Mesendoderm (in vitro differentiated cells): ENCODE results near the gene CHD2. TPM values are rescaled to one million over a fixed set of nuclear protein-coding genes. Genes with fewer than 3 reads are reported as not detected.

ENCODE experiments used
- DNase-seq: peaks from one replicate; pipeline ENCODE4 v3.0.0; 2013
- H2AK5ac ChIP-seq: 2 replicates; pipeline ENCODE4 v1.6.1; 2013; ENCODE audit warnings: low read length, inconsistent platforms
- H2BK120ac ChIP-seq: 2 replicates; pipeline ENCODE4 v1.6.1; 2013; ENCODE audit warnings: low read depth, mild to moderate bottlenecking, low read length, moderate library complexity, mixed read lengths
- H2BK15ac ChIP-seq: replicated peaks from 2 replicates; pipeline ENCODE4 v1.6.1; 2013; ENCODE audit warnings: low read depth, mild to moderate bottlenecking, moderate library complexity
- H2BK5ac ChIP-seq: 2 replicates; pipeline ENCODE4 v1.6.1; 2013; ENCODE audit warnings: low read length, inconsistent platforms
- H3K18ac ChIP-seq: 2 replicates; pipeline ENCODE4 v1.6.1; 2013; ENCODE audit warnings: mild to moderate bottlenecking, low read length, mixed read lengths
- H3K23ac ChIP-seq: one replicate; pipeline ENCODE4 v1.6.1; 2013; ENCODE audit warnings: low read length
- H3K27ac ChIP-seq: 2 replicates; pipeline ENCODE4 v1.5.1; 2013; ENCODE audit warnings: low read depth, mild to moderate bottlenecking, inconsistent platforms, low read length, moderate library complexity
- H3K27me3 ChIP-seq: 2 replicates; pipeline ENCODE4 v1.6.1; 2013; ENCODE audit warnings: low read length, control low read depth, mild to moderate bottlenecking, inconsistent platforms; ENCODE audit not compliant: insufficient read depth, poor library complexity
- H3K36me3 ChIP-seq: 2 replicates; pipeline ENCODE4 v1.6.1; 2013; ENCODE audit warnings: low read length, inconsistent platforms; ENCODE audit not compliant: control insufficient read depth, insufficient read depth
- H3K4ac ChIP-seq: one replicate; pipeline ENCODE4 v1.6.1; 2013; ENCODE audit warnings: low read depth, mild to moderate bottlenecking, low read length, moderate library complexity
- H3K4me1 ChIP-seq: 2 replicates; pipeline ENCODE4 v1.6.1; 2013; ENCODE audit warnings: low read depth, low read length, inconsistent platforms; ENCODE audit not compliant: control insufficient read depth
- H3K4me2 ChIP-seq: 2 replicates; pipeline ENCODE4 v1.6.1; 2013; ENCODE audit warnings: low read length
- H3K4me3 ChIP-seq: 2 replicates; pipeline ENCODE4 v1.5.1; 2013; ENCODE audit warnings: mild to moderate bottlenecking, low read length
- H3K56ac ChIP-seq: one replicate; pipeline ENCODE4 v1.6.1; 2013; ENCODE audit warnings: low read length
- H3K79me1 ChIP-seq: 2 replicates; pipeline ENCODE4 v1.6.1; 2013; ENCODE audit warnings: low read length, inconsistent platforms
- H3K79me2 ChIP-seq: 2 replicates; pipeline ENCODE4 v1.6.1; 2013; ENCODE audit warnings: mild to moderate bottlenecking, low read length; ENCODE audit not compliant: control insufficient read depth, insufficient read depth
- H3K9ac ChIP-seq: 2 replicates; pipeline ENCODE4 v1.6.1; 2013; ENCODE audit warnings: low read length, inconsistent platforms
- H4K5ac ChIP-seq: one replicate; pipeline ENCODE4 v1.6.1; 2013; ENCODE audit warnings: low read length
- H4K8ac ChIP-seq: one replicate; pipeline ENCODE4 v1.6.1; 2013; ENCODE audit warnings: low read depth, mild to moderate bottlenecking, control low read depth, low read length, moderate library complexity
- WGBS: extraction: QIAGEN DNeasy Blood & Tissue Kit; methylation state at CpG from one replicate; pipeline ENCODE4 v1.1.7; 2013; ENCODE audit warnings: low lambda C conversion rate, missing lambda C conversion rate; ENCODE audit not compliant: insufficient coverage; ENCODE audit errors: extremely low coverage; 5-methylcytosine and 5-hydroxymethylcytosine counted together
- polyA plus RNA-seq, 2 experiments: library from polyadenylated mRNA; stranded (reverse); fragments of 200-250 nt; gene quantifications; one replicate each; pipeline ENCODE4 v1.2.3, GENCODE V29; 2013

The CHD2 gene
- polyA plus RNA-seq (2013, experiment 1 of 2): 46.2 TPM
- 51.0 TPM for polyA plus RNA-seq (2013, experiment 2 of 2)

- Histone ChIP-seq H3K9ac (peak within 1 kb of the TSS; percentile 97), H3K27me3 (no peaks in the 10 kb centered on the region), H3K4me1 (no peaks in the 10 kb centered on the region), H3K36me3 (no peaks in the 10 kb centered on the region), H2BK5ac (peak within 1 kb of the TSS; percentile 69), H3K4me3 (peak within 1 kb of the TSS; percentile 91), H4K8ac (peak within 1 kb of the TSS; percentile 65), H2BK120ac (no peak within 1 kb of the TSS), H3K23ac (no peak within 1 kb of the TSS), H2AK5ac (no peak within 1 kb of the TSS), H3K79me2 (peaks cover 40% of the 10 kb centered on the region), H3K4me2 (peak within 1 kb of the TSS; percentile 38), H3K79me1 (no peaks in the 10 kb centered on the region), H3K18ac (peak within 1 kb of the TSS; percentile 100), H3K56ac (peak within 1 kb of the TSS; percentile 97), H2BK15ac (no peak within 1 kb of the TSS), H3K4ac (peak within 1 kb of the TSS; percentile 98), H4K5ac (peak within 1 kb of the TSS; percentile 68), H3K27ac (peak within 1 kb of the TSS; percentile 100)
- peak; percentile 98 for DNase-seq
- WGBS: no CpG with 5 or more reads among the region's 15 CpGs
These were observed at the start of gene CHD2 for GRCh38 chr15:92899948-92900730. TSS of gene CHD2 (plus strand) at chr15:92900324. CDS start at chr15:92901238, 914 bp downstream.

DNA sequence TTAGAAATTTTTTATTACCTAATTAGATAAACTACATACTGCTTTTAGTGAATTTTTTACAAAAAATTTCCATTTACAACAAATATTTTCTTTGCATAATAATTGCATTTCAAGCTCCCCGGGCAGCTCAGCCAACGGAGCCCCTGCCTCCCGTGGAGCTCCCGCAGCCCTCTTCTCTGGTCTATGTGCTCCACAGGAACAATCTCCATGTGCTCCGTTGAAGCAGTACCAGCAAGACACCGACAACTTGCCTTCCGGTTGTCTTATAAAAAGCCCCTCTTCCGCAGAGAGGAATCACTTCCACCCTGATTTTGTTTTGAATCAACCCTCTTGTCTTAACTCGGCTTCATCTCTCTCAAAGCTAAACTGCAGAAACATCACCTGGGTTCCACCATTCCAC, 46.9 kb upstream of the CHD2 start:
- Histone ChIP-seq H3K27ac (no peak overlapping the region), H3K23ac (no peak overlapping the region), H4K8ac (no peak overlapping the region), H3K4me2 (no peak overlapping the region), H3K79me2 (no peaks in the 10 kb centered on the region), H3K18ac (no peak overlapping the region), H3K56ac (no peak overlapping the region), H2BK15ac (no peak overlapping the region), H3K9ac (no peak overlapping the region), H3K27me3 (no peaks in the 10 kb centered on the region), H3K79me1 (no peaks in the 10 kb centered on the region), H3K36me3 (no peaks in the 10 kb centered on the region), H2BK120ac (no peak overlapping the region), H3K4me3 (no peak overlapping the region), H3K4ac (no peak overlapping the region), H3K4me1 (no peaks in the 10 kb centered on the region), H2AK5ac (no peak overlapping the region), H4K5ac (no peak overlapping the region), H2BK5ac (no peak overlapping the region)
- WGBS: no CpG with 5 or more reads among the region's 9 CpGs
- DNase-seq: no peak

DNA sequence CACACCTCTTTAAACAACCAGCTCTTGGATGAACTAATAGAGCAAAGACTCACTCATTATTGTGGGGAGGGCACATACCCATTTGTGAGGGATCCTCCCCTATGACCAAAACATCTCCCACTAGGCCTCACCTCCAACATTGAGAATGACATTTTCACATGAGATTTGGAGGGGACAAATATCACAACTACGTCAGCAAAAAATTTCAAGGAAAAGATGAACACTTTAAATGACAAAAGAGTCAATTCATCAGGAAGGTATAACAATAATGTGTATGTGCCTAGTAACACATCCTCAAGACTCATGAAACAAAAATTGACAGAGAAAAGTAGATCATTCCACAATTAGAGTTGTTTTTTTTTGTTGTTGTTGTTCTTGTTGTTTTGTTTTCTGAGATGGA, 38.4 kb upstream of the CHD2 start:
- no peak overlapping the region for H3K4me2 ChIP-seq
- no peaks in the 10 kb centered on the region for H3K36me3 ChIP-seq
- H3K79me2 ChIP-seq: no peaks in the 10 kb centered on the region
- no peak overlapping the region for H3K27ac ChIP-seq
- H3K4ac ChIP-seq: no peak overlapping the region
- no CpG with 5 or more reads among the region's 1 CpG for WGBS
- H4K8ac ChIP-seq: no peak overlapping the region
- H2BK15ac ChIP-seq: no peak overlapping the region
- no peak overlapping the region for H3K4me3 ChIP-seq
- no peak for DNase-seq
- no peak overlapping the region for H2AK5ac ChIP-seq
- no peaks in the 10 kb centered on the region for H3K79me1 ChIP-seq
- H3K56ac ChIP-seq: no peak overlapping the region
- no peak overlapping the region for H3K9ac ChIP-seq
- H3K4me1 ChIP-seq: no peaks in the 10 kb centered on the region
- no peaks in the 10 kb centered on the region for H3K27me3 ChIP-seq
- no peak overlapping the region for H4K5ac ChIP-seq
- no peak overlapping the region for H2BK120ac ChIP-seq
- no peak overlapping the region for H2BK5ac ChIP-seq
- H3K18ac ChIP-seq: no peak overlapping the region
- H3K23ac ChIP-seq: no peak overlapping the region

DNA sequence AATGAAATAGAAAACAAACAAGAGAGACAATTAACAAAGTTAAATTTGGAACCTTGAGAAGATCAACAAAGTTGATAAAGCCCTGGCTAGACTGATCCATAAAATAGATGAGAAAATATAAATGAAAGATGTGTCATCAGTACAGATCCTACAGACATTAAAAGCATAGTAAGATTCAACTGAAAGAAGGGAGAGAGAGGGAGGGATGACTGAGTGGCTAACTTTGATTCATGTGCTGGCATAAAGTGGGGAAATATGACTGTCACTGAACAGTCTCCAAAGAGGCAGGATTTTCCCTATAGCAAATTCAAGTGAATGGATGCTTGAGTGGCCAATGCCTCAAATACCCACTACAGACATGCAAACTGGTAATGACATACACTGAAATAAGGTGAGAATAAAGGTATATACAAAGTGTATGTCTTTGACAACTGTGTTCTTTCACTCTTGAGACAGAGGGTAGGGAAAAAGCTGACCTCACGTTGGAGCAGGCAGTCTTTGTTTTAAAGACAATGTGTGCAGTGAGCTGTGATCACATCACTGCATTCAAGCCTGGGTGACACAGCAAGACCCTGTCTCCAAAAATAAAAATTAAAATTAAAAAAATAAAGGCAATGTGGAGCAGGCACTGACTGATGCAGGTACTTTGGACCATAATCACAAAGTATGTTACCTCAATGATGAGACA, 35.9 kb upstream of the CHD2 start:
- no peak overlapping the region for H2BK5ac ChIP-seq
- H2BK15ac ChIP-seq: no peak overlapping the region
- no peaks in the 10 kb centered on the region for H3K4me1 ChIP-seq
- H4K8ac ChIP-seq: no peak overlapping the region
- no peak overlapping the region for H3K9ac ChIP-seq
- no peak overlapping the region for H3K4ac ChIP-seq
- H3K4me2 ChIP-seq: no peak overlapping the region
- H3K23ac ChIP-seq: no peak overlapping the region
- DNase-seq: no peak
- H3K36me3 ChIP-seq: no peaks in the 10 kb centered on the region
- H2AK5ac ChIP-seq: no peak overlapping the region
- H3K79me2 ChIP-seq: no peaks in the 10 kb centered on the region
- H3K27me3 ChIP-seq: no peaks in the 10 kb centered on the region
- no peak overlapping the region for H3K18ac ChIP-seq
- H2BK120ac ChIP-seq: no peak overlapping the region
- WGBS: no CpG with 5 or more reads among the region's 1 CpG
- H3K79me1 ChIP-seq: no peaks in the 10 kb centered on the region
- H3K27ac ChIP-seq: no peak overlapping the region
- H3K56ac ChIP-seq: no peak overlapping the region
- H4K5ac ChIP-seq: no peak overlapping the region
- no peak overlapping the region for H3K4me3 ChIP-seq

DNA sequence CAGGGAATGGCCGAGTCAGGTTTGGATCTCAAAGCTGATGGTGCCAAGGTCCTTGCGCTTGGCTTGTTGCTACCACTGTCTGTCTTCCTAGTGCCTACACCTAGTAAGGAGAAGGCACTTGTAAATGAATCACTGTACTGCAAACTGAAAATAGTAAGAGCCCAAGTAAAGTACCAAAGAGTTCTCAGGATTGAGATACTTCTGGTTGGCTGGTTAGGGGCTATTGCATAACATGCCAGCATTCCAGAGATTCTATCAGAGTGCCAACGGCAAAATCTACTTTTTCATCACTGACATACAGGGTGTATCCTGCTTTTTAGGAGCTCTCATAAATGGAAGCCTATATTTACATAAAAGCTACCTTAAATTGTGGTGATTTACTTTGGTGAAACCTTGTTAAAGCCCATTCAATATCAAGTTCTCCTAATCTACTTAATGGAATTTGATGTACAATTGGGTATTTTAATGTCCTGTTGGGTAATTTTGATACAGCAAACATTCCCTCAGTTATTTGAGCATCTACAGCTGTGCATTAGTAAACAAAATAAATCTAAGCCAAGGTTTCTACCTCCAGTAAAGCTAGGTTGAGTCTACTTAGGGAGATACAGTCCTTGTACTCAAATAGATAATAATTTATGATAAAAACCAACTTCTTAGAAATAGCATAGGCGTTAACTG, 30.7 kb upstream of the CHD2 start:
- H2AK5ac ChIP-seq: no peak overlapping the region
- H3K27me3 ChIP-seq: no peaks in the 10 kb centered on the region
- no peak overlapping the region for H4K8ac ChIP-seq
- no CpG with 5 or more reads among the region's 4 CpGs for WGBS
- no peak overlapping the region for H3K4me3 ChIP-seq
- no peak overlapping the region for H2BK15ac ChIP-seq
- H4K5ac ChIP-seq: no peak overlapping the region
- no peak overlapping the region for H3K9ac ChIP-seq
- DNase-seq: peak; percentile 48
- no peak overlapping the region for H3K18ac ChIP-seq
- no peak overlapping the region for H3K23ac ChIP-seq
- H3K79me1 ChIP-seq: no peaks in the 10 kb centered on the region
- H3K56ac ChIP-seq: peak overlapping the region; percentile 18
- no peak overlapping the region for H2BK5ac ChIP-seq
- H3K27ac ChIP-seq: no peak overlapping the region
- H3K79me2 ChIP-seq: no peaks in the 10 kb centered on the region
- H3K36me3 ChIP-seq: no peaks in the 10 kb centered on the region
- H3K4me2 ChIP-seq: no peak overlapping the region
- no peak overlapping the region for H3K4ac ChIP-seq
- no peaks in the 10 kb centered on the region for H3K4me1 ChIP-seq
- H2BK120ac ChIP-seq: no peak overlapping the region
